Mesodermal cell (in vitro differentiated cells): ENCODE results near the gene IDH3G.
A peak's percentile ranks its signal among the peaks of the same experiment; 100 is the strongest.

ENCODE experiments used
- H3K27ac ChIP-seq: 2 replicates; pipeline ENCODE4 v1.7.0; 2013; ENCODE audit warnings: mild to moderate bottlenecking, low read depth, low read length, moderate library complexity; ENCODE audit not compliant: severe bottlenecking
- H3K36me3 ChIP-seq: 2 replicates; pipeline ENCODE4 v1.7.1; 2013; ENCODE audit warnings: mild to moderate bottlenecking, low read length, moderate library complexity; ENCODE audit not compliant: control insufficient read depth, insufficient read depth
- H3K4me1 ChIP-seq: one replicate; pipeline ENCODE4 v1.7.1; 2013; ENCODE audit warnings: mild to moderate bottlenecking, low read length; ENCODE audit not compliant: insufficient read depth, control insufficient read depth, poor library complexity, severe bottlenecking
- H3K4me3 ChIP-seq: 2 replicates; pipeline ENCODE4 v1.7.0; 2013; ENCODE audit warnings: low read length, control low read depth, mild to moderate bottlenecking; ENCODE audit not compliant: insufficient read depth, poor library complexity, severe bottlenecking; ENCODE audit errors: extremely low read depth
- H3K9me3 ChIP-seq: 2 replicates; pipeline ENCODE4 v1.7.1; 2013; ENCODE audit warnings: mild to moderate bottlenecking, low read length, moderate library complexity; ENCODE audit not compliant: control insufficient read depth
- WGBS, 2 experiments: methylation state at CpG; one replicate each; pipeline ENCODE4 v1.1.5; 2013; ENCODE audit warnings: missing lambda C conversion rate in 2 of 2; ENCODE audit not compliant: insufficient coverage in 2 of 2; 5-methylcytosine and 5-hydroxymethylcytosine counted together

The IDH3G gene

GRCh38 chrX:153771415-153772315 lies 22.5 kb downstream of the IDH3G start:
- Histone ChIP-seq H3K36me3 (no peaks in the 10 kb centered on the region), H3K27ac (no peak overlapping the region)
- 90 to 93% methylated on average over 19 to 25 of the region's 37 CpGs for WGBS, 2 experiments

GRCh38 chrX:153770601-153771414 lies 23.4 kb downstream of the IDH3G start:
- Histone ChIP-seq H3K27ac (no peak overlapping the region), H3K9me3 (no peaks in the 10 kb centered on the region), H3K4me3 (no peak overlapping the region), H3K36me3 (no peaks in the 10 kb centered on the region), H3K4me1 (no peaks in the 10 kb centered on the region)
- WGBS, 2 experiments: 78 to 94% methylated on average over 8 to 13 of the region's 18 CpGs

More at GRCh38 chrX:153771415-153772315, 22.5 kb downstream of the IDH3G start:
- Histone ChIP-seq H3K9me3 (no peaks in the 10 kb centered on the region), H3K4me3 (no peak overlapping the region), H3K4me1 (no peaks in the 10 kb centered on the region)

- H3K4me1 ChIP-seq: peaks cover under 1% of the 10 kb centered on the region
- 74 to 97% methylated on average over 3 to 9 of the region's 25 CpGs for WGBS, 2 experiments
- no peak overlapping the region for H3K27ac ChIP-seq
- no peak overlapping the region for H3K4me3 ChIP-seq
- no peaks in the 10 kb centered on the region for H3K9me3 ChIP-seq
- no peaks in the 10 kb centered on the region for H3K36me3 ChIP-seq
Measured at GRCh38 chrX:153769865-153770600, 24.1 kb downstream of the IDH3G start.

- peaks cover 7% of the 10 kb centered on the region for H3K4me1 ChIP-seq
- H3K4me3 ChIP-seq: no peak overlapping the region
- H3K9me3 ChIP-seq: no peaks in the 10 kb centered on the region
- no peak overlapping the region for H3K27ac ChIP-seq
- H3K36me3 ChIP-seq: no peaks in the 10 kb centered on the region
- 96 to 98% methylated on average over 5 to 16 of the region's 23 CpGs for WGBS, 2 experiments
Measured at GRCh38 chrX:153769158-153769864, 24.9 kb downstream of the IDH3G start.

GRCh38 chrX:153768311-153769157 lies 25.6 kb downstream of the IDH3G start:
- H3K36me3 ChIP-seq: no peaks in the 10 kb centered on the region
- H3K4me3 ChIP-seq: no peak overlapping the region
- H3K27ac ChIP-seq: no peak overlapping the region
- WGBS, 2 experiments: 88 to 92% methylated on average over 6 to 8 of the region's 22 CpGs
- no peaks in the 10 kb centered on the region for H3K9me3 ChIP-seq
- peaks cover 7% of the 10 kb centered on the region for H3K4me1 ChIP-seq

GRCh38 chrX:153767674-153768055 lies 26.5 kb downstream of the IDH3G start:
- no peaks in the 10 kb centered on the region for H3K9me3 ChIP-seq
- WGBS, 2 experiments: 96 to 99% methylated on average over 20 of the region's 20 CpGs
- H3K4me1 ChIP-seq: peaks cover 7% of the 10 kb centered on the region
- H3K36me3 ChIP-seq: no peaks in the 10 kb centered on the region
- no peak overlapping the region for H3K4me3 ChIP-seq
- H3K27ac ChIP-seq: no peak overlapping the region

- H3K27ac ChIP-seq: no peak overlapping the region
- 88 to 94% methylated on average over 18 to 31 of the region's 56 CpGs for WGBS, 2 experiments
- no peaks in the 10 kb centered on the region for H3K36me3 ChIP-seq
- H3K9me3 ChIP-seq: no peaks in the 10 kb centered on the region
- peaks cover 7% of the 10 kb centered on the region for H3K4me1 ChIP-seq
- H3K4me3 ChIP-seq: no peak overlapping the region
Measured at GRCh38 chrX:153766871-153767673, 27.1 kb downstream of the IDH3G start.

- 31 to 34% methylated on average over 5 of the region's 21 CpGs for WGBS, 2 experiments
- peak overlapping the region; percentile 71 for H3K27ac ChIP-seq
- H3K36me3 ChIP-seq: no peaks in the 10 kb centered on the region
- H3K9me3 ChIP-seq: no peaks in the 10 kb centered on the region
- H3K4me3 ChIP-seq: peak overlapping the region; percentile 18
- peaks cover 7% of the 10 kb centered on the region for H3K4me1 ChIP-seq
Measured at GRCh38 chrX:153766098-153766817, 27.9 kb downstream of the IDH3G start.
